Mesothelial cell of epicardium (in vitro differentiated cells): ENCODE results near the gene MYOM1. TPM values are rescaled to one million over a fixed set of nuclear protein-coding genes. Genes with fewer than 3 reads are reported as not detected.

Experiments used
- DNase-seq, 2 experiments: peaks; one replicate each; pipeline ENCODE4 v3.0.0; 2021; ENCODE audit warnings: low spot score in 2 of 2; ENCODE audit not compliant: unreplicated experiment in 2 of 2
- H3K27ac Mint-ChIP-seq: 2 replicates; pipeline ENCODE4 v1.8.0; 2021; ENCODE audit warnings: mixed read lengths
- H3K27me3 Mint-ChIP-seq: 2 replicates; pipeline ENCODE4 v1.8.0; 2021; ENCODE audit warnings: low read depth, mixed read lengths
- H3K36me3 Mint-ChIP-seq: 2 replicates; pipeline ENCODE4 v1.8.0; 2021; ENCODE audit warnings: mixed read lengths
- H3K4me1 Mint-ChIP-seq: 2 replicates; pipeline ENCODE4 v1.8.0; 2021; ENCODE audit warnings: mixed read lengths
- H3K4me3 Mint-ChIP-seq: 2 replicates; pipeline ENCODE4 v1.8.0; 2021; ENCODE audit warnings: mild to moderate bottlenecking, moderate library complexity, mixed read lengths
- H3K9me3 Mint-ChIP-seq: 2 replicates; pipeline ENCODE4 v1.8.0; 2021; ENCODE audit warnings: mixed read lengths
- CTCF ChIP-seq: fragments of 200-600 bp; sonication (generic); IDR thresholded peaks from one replicate; pipeline ENCODE4 v1.5.0; 2021; ENCODE audit warnings: antibody characterized with exemption; ENCODE audit not compliant: unreplicated experiment
- total RNA-seq: library from RNA; stranded (reverse); gene quantifications from 3 replicates; pipeline ENCODE4 v1.2.1, GENCODE V29; 2021

The MYOM1 gene
- total RNA-seq, 1 donor from 2014 or later = 2.8 TPM

GRCh38 chr18:3251963-3252277 is 32.2 kb upstream of the MYOM1 start:
- no peak overlapping the region for H3K4me3 Mint-ChIP-seq
- DNase-seq = no peak
- no peaks in the 10 kb centered on the region for H3K9me3 Mint-ChIP-seq
- peaks cover 30% of the 10 kb centered on the region for H3K36me3 Mint-ChIP-seq
- TF ChIP-seq CTCF = no peak
- no peaks in the 10 kb centered on the region for H3K27me3 Mint-ChIP-seq
- H3K4me1 Mint-ChIP-seq = peaks cover 39% of the 10 kb centered on the region
- peak overlapping the region; percentile 62 for H3K27ac Mint-ChIP-seq

GRCh38 chr18:3251249-3251962 is 31.6 kb upstream of the MYOM1 start:
- H3K36me3 Mint-ChIP-seq = peaks cover 28% of the 10 kb centered on the region
- TF ChIP-seq CTCF = no peak
- DNase-seq = no peak
- H3K9me3 Mint-ChIP-seq = no peaks in the 10 kb centered on the region
- no peaks in the 10 kb centered on the region for H3K27me3 Mint-ChIP-seq
- no peak overlapping the region for H3K4me3 Mint-ChIP-seq
- H3K4me1 Mint-ChIP-seq = peaks cover 38% of the 10 kb centered on the region
- H3K27ac Mint-ChIP-seq = peak overlapping the region; percentile 62

- Mint-ChIP-seq H3K36me3 (peaks cover 20% of the 10 kb centered on the region), H3K27ac (peak overlapping the region; percentile 98), H3K27me3 (no peaks in the 10 kb centered on the region), H3K4me3 (peak overlapping the region; percentile 45), H3K4me1 (peaks cover 45% of the 10 kb centered on the region), H3K9me3 (no peaks in the 10 kb centered on the region)
- no peak for TF ChIP-seq CTCF
- DNase-seq = no peak
These were observed 30.7 kb upstream of the MYOM1 start for GRCh38 chr18:3250237-3251107.

- Mint-ChIP-seq H3K9me3 (no peaks in the 10 kb centered on the region), H3K4me1 (peaks cover 46% of the 10 kb centered on the region)
These were observed 29.0 kb upstream of the MYOM1 start for GRCh38 chr18:3248658-3249359.

More at GRCh38 chr18:3248658-3249359, 29.0 kb upstream of the MYOM1 start:
- TF ChIP-seq CTCF = no peak
- no peak for DNase-seq
- peak overlapping the region; percentile 99 for H3K27ac Mint-ChIP-seq
- no peaks in the 10 kb centered on the region for H3K27me3 Mint-ChIP-seq
- peak overlapping the region; percentile 86 for H3K4me3 Mint-ChIP-seq
- H3K36me3 Mint-ChIP-seq = peaks cover 10% of the 10 kb centered on the region
